B cell (primary cell): ENCODE measurements around the gene USP28. TPM values are rescaled to one million over a fixed set of nuclear protein-coding genes. Genes with fewer than 3 reads are reported as not detected.

Experiments
- ATAC-seq: fragments of 200-7000 bp; cut with Tn5 transposase; one replicate; pipeline ENCODE4 v1.10.0; 2021; ENCODE audit warnings: low read depth, mild to moderate bottlenecking, moderate number of reproducible peaks, moderate library complexity
- CTCF ChIA-PET: fragments of 350-600 bp; sonication (Branson Sonifier 250); formaldehyde crosslinking; loops from one replicate; lab custom pipeline; 2021; ENCODE audit warnings: antibody characterized with exemption, inconsistent platforms; lab: Charles Lee
- POLR2A ChIA-PET: fragments of 350-600 bp; sonication (Branson Sonifier 250); formaldehyde crosslinking; loops from one replicate; lab custom pipeline; 2021; ENCODE audit warnings: antibody characterized with exemption; lab: Charles Lee
- DNase-seq: peaks from one replicate; pipeline ENCODE4 v3.0.0; 2013
- H2AFZ ChIP-seq: 2 replicates; pipeline ENCODE4 v1.6.1; 2012; ENCODE audit warnings: mild to moderate bottlenecking, low read depth, low read length; ENCODE audit not compliant: insufficient read depth, poor library complexity, severe bottlenecking
- H3K27ac ChIP-seq, 2 donors: 1 replicate in 1 of 2; 2 replicates in 1 of 2; pipeline ENCODE4 v1.5.1; 2012 to 2013; ENCODE audit warnings: low read length in 2 of 2, mild to moderate bottlenecking in 2 of 2, moderate library complexity in 1 of 2
- H3K27me3 ChIP-seq, 4 experiments: fragments of 200-600 bp in 1 of 4; sonication (generic) in 1 of 4; replicated peaks in 1 of 4; 1 replicate in 2 of 4; 2 replicates in 2 of 4; pipeline versions ENCODE4 v1.6.1 to v1.7.0; 2013 to 2016; ENCODE audit warnings: low read length in 3 of 4, mild to moderate bottlenecking in 2 of 4, mixed read lengths in 1 of 4, moderate library complexity in 1 of 4; ENCODE audit not compliant: insufficient read depth in 4 of 4, control insufficient read depth in 3 of 4; ENCODE audit errors: control extremely low read depth in 1 of 4
- H3K36me3 ChIP-seq, 2 experiments: replicated peaks in 1 of 2; 1 replicate in 1 of 2; 2 replicates in 1 of 2; pipeline versions ENCODE4 v1.6.1 to v1.7.1; 2013; ENCODE audit warnings: low read length in 1 of 2; ENCODE audit not compliant: insufficient read depth in 2 of 2, control insufficient read depth in 1 of 2; ENCODE audit errors: control extremely low read depth in 1 of 2, extremely low read depth in 1 of 2
- H3K4me1 ChIP-seq, 2 donors: fragments of 200-600 bp in 1 of 2; sonication (generic) in 1 of 2; 1 replicate in 1 of 2; 2 replicates in 1 of 2; pipeline versions ENCODE4 v1.5.1 to v1.6.1; 2013 to 2017; ENCODE audit warnings: low read length in 2 of 2; ENCODE audit not compliant: control insufficient read depth in 2 of 2, insufficient read depth in 2 of 2
- H3K4me2 ChIP-seq: replicated peaks from 2 replicates; pipeline ENCODE3; 2012; ENCODE audit warnings: mild to moderate bottlenecking, low read depth, low read length; ENCODE audit not compliant: poor library complexity, severe bottlenecking
- H3K4me3 ChIP-seq, 5 experiments: fragments of 200-600 bp in 1 of 5; sonication (generic) in 1 of 5; 1 replicate in 3 of 5; 2 replicates in 2 of 5; pipeline versions ENCODE4 v1.5.1 to v1.7.0; 2011 to 2016; ENCODE audit warnings: low read length in 4 of 5, mild to moderate bottlenecking in 4 of 5, low read depth in 2 of 5, control low read depth in 1 of 5, moderate library complexity in 1 of 5; ENCODE audit not compliant: insufficient read depth in 1 of 5; ENCODE audit errors: control extremely low read depth in 1 of 5, extremely low read depth in 1 of 5
- H3K79me2 ChIP-seq: fragments of 200-600 bp; sonication (generic); one replicate; pipeline ENCODE4 v1.6.0; 2016; ENCODE audit warnings: low read length; ENCODE audit not compliant: control insufficient read depth, insufficient read depth
- H3K9ac ChIP-seq: fragments of 200-600 bp; sonication (generic); 2 replicates; pipeline ENCODE4 v1.6.1; 2017; ENCODE audit warnings: mild to moderate bottlenecking, low read length, moderate library complexity
- H3K9me3 ChIP-seq, 3 donors: one replicate each; pipeline versions ENCODE4 v1.6.1 to v1.7.1; 2013; ENCODE audit warnings: low read length in 2 of 3; ENCODE audit not compliant: control insufficient read depth in 2 of 3, insufficient read depth in 1 of 3; ENCODE audit errors: control extremely low read depth in 1 of 3
- H4K20me1 ChIP-seq: 2 replicates; pipeline ENCODE4 v1.6.0; 2012; ENCODE audit warnings: mild to moderate bottlenecking, low read length; ENCODE audit not compliant: insufficient read depth, control insufficient read depth, poor library complexity, severe bottlenecking
- H3K27ac Mint-ChIP-seq: one replicate; pipeline ENCODE4 v1.8.0; 2021; ENCODE audit warnings: mixed read lengths
- H3K27me3 Mint-ChIP-seq: one replicate; pipeline ENCODE4 v1.8.0; 2021; ENCODE audit warnings: mixed read lengths
- H3K4me1 Mint-ChIP-seq: one replicate; pipeline ENCODE4 v1.8.0; 2021; ENCODE audit warnings: mixed read lengths
- H3K4me3 Mint-ChIP-seq: one replicate; pipeline ENCODE4 v1.8.0; 2021; ENCODE audit warnings: mixed read lengths
- H3K9me3 Mint-ChIP-seq: one replicate; pipeline ENCODE4 v1.8.0; 2022; ENCODE audit warnings: mixed read lengths; ENCODE audit not compliant: insufficient read depth
- CTCF ChIP-seq: fragments of 200-600 bp; IDR thresholded peaks from one replicate; pipeline ENCODE4 v1.8.0; 2022; ENCODE audit warnings: antibody characterized with exemption, mild to moderate bottlenecking
- EZH2 ChIP-seq: IDR thresholded peaks from 2 replicates; pipeline ENCODE4 v1.6.1; 2012; ENCODE audit warnings: borderline replicate concordance, low read depth, mild to moderate bottlenecking, moderate library complexity, low read length; ENCODE audit not compliant: insufficient read depth, poor library complexity, severe bottlenecking
- WGBS: methylation state at CpG from one replicate; pipeline ENCODE4 v1.1.5; 2013; ENCODE audit warnings: missing lambda C conversion rate; ENCODE audit not compliant: insufficient coverage; 5-methylcytosine and 5-hydroxymethylcytosine counted together
- intact Hi-C: fragments of 100-400 bp; cut with micrococcal nuclease; formaldehyde crosslinking; loops from one replicate; pipeline ENCODE4 v1.10.0; 2022
- polyA plus RNA-seq: library from polyadenylated mRNA; depleted of rRNA; stranded (reverse); fragments of >200 nt; gene quantifications from 2 replicates; pipeline ENCODE4 v1.2.3, GENCODE V29; 2012
- total RNA-seq, 2 donors: library from RNA; stranded (reverse); fragments of 120-200 nt in 1 of 2; gene quantifications; 1 replicate in 1 of 2; 2 replicates in 1 of 2; pipeline versions ENCODE4 v1.2.3 to v1.2.4, GENCODE V29; 2013 to 2022

The USP28 gene
- total and polyA plus RNA-seq, 2 donors (not counting 1 experiment from before 2014, with no cell fraction given) = 78.0 to 104 TPM

- intact Hi-C loops = no loop called here
- Histone ChIP-seq H3K79me2 (no peaks in the 10 kb centered on the region), H3K4me3 (no peak overlapping the region), H3K27ac (no peak overlapping the region), H4K20me1 (no peaks in the 10 kb centered on the region), H3K36me3 (peaks cover 4 to 58% of the 10 kb centered on the region in 2 experiments), H3K4me2 (no peak overlapping the region), H3K9ac (no peak overlapping the region), H3K4me1 (no peaks in the 10 kb centered on the region), H3K27me3 (no peaks in the 10 kb centered on the region), H2AFZ (no peak overlapping the region), H3K9me3 (no peaks in the 10 kb centered on the region)
- CTCF ChIA-PET = interaction anchor here (1.0 kb wide), 1 partner anchor 16 kb away, joined by 3 read pairs; no protein-coding TSS in a partner anchor
- DNase-seq (no peak), ATAC-seq (no peak)
- no peak overlapping the region for H3K27ac Mint-ChIP-seq
- no peaks in the 10 kb centered on the region for H3K4me1 Mint-ChIP-seq
- POLR2A ChIA-PET = interaction anchor here (0.6 kb wide), 1 partner anchor 10 kb away, joined by 3 read pairs; no protein-coding TSS in a partner anchor
- no peaks in the 10 kb centered on the region for H3K9me3 Mint-ChIP-seq
- H3K27me3 Mint-ChIP-seq = no peaks in the 10 kb centered on the region
- no peak for TF ChIP-seq EZH2
- TF ChIP-seq CTCF = no peak
- no peak overlapping the region for H3K4me3 Mint-ChIP-seq
- no CpG with 5 or more reads among the region's 1 CpG for WGBS
Measured at GRCh38 chr11:113817162-113817561, 58.2 kb downstream of the USP28 start.

DNA sequence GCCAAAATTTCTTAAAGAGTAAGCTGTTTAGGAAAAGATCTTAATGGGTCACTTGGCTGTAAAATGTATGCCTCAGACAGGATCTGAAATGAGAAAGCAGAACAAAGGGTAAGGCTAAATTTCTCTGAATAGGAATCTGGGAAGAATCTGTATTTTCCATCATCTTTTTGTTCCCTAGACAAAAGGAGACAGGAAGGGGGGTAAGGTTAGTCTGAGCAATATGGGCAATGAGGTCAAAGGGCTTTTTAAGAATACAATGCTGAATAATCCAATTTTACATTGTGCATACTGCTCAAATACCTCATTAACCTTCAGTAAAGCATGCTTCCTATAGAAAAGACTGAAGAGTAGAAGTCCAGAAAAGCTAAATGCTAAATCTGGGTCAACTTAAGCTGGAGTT lies 61.2 kb downstream of the USP28 start:
- Histone ChIP-seq H4K20me1 (no peaks in the 10 kb centered on the region), H3K79me2 (no peaks in the 10 kb centered on the region), H3K27me3 (no peaks in the 10 kb centered on the region), H3K4me1 (no peaks in the 10 kb centered on the region), H3K9ac (no peak overlapping the region), H3K27ac (no peak overlapping the region), H3K36me3 (peaks cover 0 to 52% of the 10 kb centered on the region in 2 experiments), H2AFZ (no peak overlapping the region), H3K4me3 (no peak overlapping the region), H3K4me2 (no peak overlapping the region), H3K9me3 (no peaks in the 10 kb centered on the region)
- no peaks in the 10 kb centered on the region for H3K4me1 Mint-ChIP-seq
- CTCF ChIA-PET = interaction anchor here (1.6 to 1.8 kb wide), 2 partner anchors 10 to 61 kb away, joined by 5 to 6 read pairs; partner anchors contain the start of gene USP28
- H3K27me3 Mint-ChIP-seq = no peaks in the 10 kb centered on the region
- no peaks in the 10 kb centered on the region for H3K9me3 Mint-ChIP-seq
- POLR2A ChIA-PET = no interaction called here
- no peak overlapping the region for H3K4me3 Mint-ChIP-seq
- no peak overlapping the region for H3K27ac Mint-ChIP-seq
- intact Hi-C loops = no loop called here
- DNase-seq (no peak), ATAC-seq (no peak)
- TF ChIP-seq EZH2 (no peak), CTCF (no peak)
